ENCODE data around the gene MNDA. TPM values are rescaled to one million over a fixed set of nuclear protein-coding genes. Genes with fewer than 3 reads are reported as not detected.

MNDA gene
- total RNA-seq, 5 donors from 2014 or later (not counting 1 experiment from before 2014, with no cell fraction given), result 0.20 to 1.2 (median 0.61) TPM

GRCh38 chr1:158801396-158801795 is 29.8 kb upstream of the MNDA start:
- H3K4me3 ChIP-seq (ENCODE audit: control insufficient read depth in 1 of 2, extremely low read depth in 1 of 2, low read length in 1 of 2), result no peak overlapping the region
- Mint-ChIP-seq H3K9me3 (no peaks in the 10 kb centered on the region), H3K4me3 (no peak overlapping the region), H3K27me3 (peaks cover 5 to 9% of the 10 kb centered on the region in 2 donors), H3K36me3 (no peaks in the 10 kb centered on the region), H3K4me1 (no peaks in the 10 kb centered on the region), H3K27ac (no peak overlapping the region)
- ChIA-PET CTCF (no interaction called here), POLR2A (no interaction called here)
- H3K36me3 ChIP-seq (ENCODE audit: control insufficient read depth in 2 of 2, extremely low read depth in 1 of 2, insufficient read depth in 1 of 2, low read length in 1 of 2), result no peaks in the 10 kb centered on the region
- H3K27me3 ChIP-seq (replicated peaks in 1 of 2; ENCODE audit: control insufficient read depth in 2 of 2, extremely low read depth in 1 of 2, insufficient read depth in 2 of 2, low read length in 1 of 2), result no peaks in the 10 kb centered on the region
- no peaks in the 10 kb centered on the region for H3K9me3 ChIP-seq
- ATAC-seq (replicated peaks in 1 of 4) (no peak), DNase-seq (no peak)
- no peaks in the 10 kb centered on the region for H3K4me1 ChIP-seq (ENCODE audit: control insufficient read depth in 1 of 2, extremely low read depth in 1 of 2, insufficient read depth in 2 of 2, low read length in 2 of 2)
- no peak overlapping the region for H3K27ac ChIP-seq (ENCODE audit: low read length)
- WGBS (ENCODE audit: insufficient coverage), result no CpG with 5 or more reads among the region's 1 CpG

- Mint-ChIP-seq H3K27ac (no peak overlapping the region), H3K9me3 (no peaks in the 10 kb centered on the region), H3K4me3 (no peak overlapping the region), H3K36me3 (no peaks in the 10 kb centered on the region), H3K27me3 (peaks cover 8 to 9% of the 10 kb centered on the region in 2 donors), H3K4me1 (no peaks in the 10 kb centered on the region)
- Histone ChIP-seq H3K27me3 (replicated peaks in 1 of 2; ENCODE audit: control insufficient read depth in 2 of 2, extremely low read depth in 1 of 2, insufficient read depth in 2 of 2, low read length in 1 of 2) (no peaks in the 10 kb centered on the region), H3K4me3 (ENCODE audit: control insufficient read depth in 1 of 2, extremely low read depth in 1 of 2, low read length in 1 of 2) (no peak overlapping the region), H3K9me3 (no peaks in the 10 kb centered on the region), H3K36me3 (ENCODE audit: control insufficient read depth in 2 of 2, extremely low read depth in 1 of 2, insufficient read depth in 1 of 2, low read length in 1 of 2) (no peaks in the 10 kb centered on the region), H3K4me1 (ENCODE audit: control insufficient read depth in 1 of 2, extremely low read depth in 1 of 2, insufficient read depth in 2 of 2, low read length in 2 of 2) (no peaks in the 10 kb centered on the region), H3K27ac (ENCODE audit: low read length) (no peak overlapping the region)
- ChIA-PET POLR2A (no interaction called here), CTCF (no interaction called here)
- no CpG with 5 or more reads among the region's 1 CpG for WGBS (ENCODE audit: insufficient coverage)
- ATAC-seq (replicated peaks in 1 of 4), result no peak
- no peak for DNase-seq
Measured at GRCh38 chr1:158803678-158804077, 27.5 kb upstream of the MNDA start.

GRCh38 chr1:158806916-158807536 is 24.1 kb upstream of the MNDA start:
- Mint-ChIP-seq H3K27ac (no peak overlapping the region), H3K4me3 (no peak overlapping the region), H3K4me1 (no peaks in the 10 kb centered on the region), H3K9me3 (no peaks in the 10 kb centered on the region), H3K27me3 (peaks cover 8 to 9% of the 10 kb centered on the region in 2 donors), H3K36me3 (no peaks in the 10 kb centered on the region)
- H3K27ac ChIP-seq (ENCODE audit: low read length), result no peak overlapping the region
- H3K4me1 ChIP-seq (ENCODE audit: control insufficient read depth in 1 of 2, extremely low read depth in 1 of 2, insufficient read depth in 2 of 2, low read length in 2 of 2), result no peaks in the 10 kb centered on the region
- ChIA-PET POLR2A (interaction anchor here in 1 of 2 donors (0.6 to 0.7 kb wide), 2 partner anchors 69 to 603 kb away, joined by 5 read pairs; no protein-coding TSS in a partner anchor), CTCF (interaction anchor here in 1 of 2 donors (0.6 to 1.0 kb wide), 2 partner anchors 12 to 335 kb away, joined by 3 to 4 read pairs; no protein-coding TSS in a partner anchor)
- H3K27me3 ChIP-seq (replicated peaks in 1 of 2; ENCODE audit: control insufficient read depth in 2 of 2, extremely low read depth in 1 of 2, insufficient read depth in 2 of 2, low read length in 1 of 2), result no peaks in the 10 kb centered on the region
- H3K36me3 ChIP-seq (ENCODE audit: control insufficient read depth in 2 of 2, extremely low read depth in 1 of 2, insufficient read depth in 1 of 2, low read length in 1 of 2), result no peaks in the 10 kb centered on the region
- ATAC-seq (replicated peaks in 1 of 4), result no peak
- DNase-seq, result no peak
- WGBS (ENCODE audit: insufficient coverage), result no CpG with 5 or more reads among the region's 6 CpGs
- H3K4me3 ChIP-seq (ENCODE audit: control insufficient read depth in 1 of 2, extremely low read depth in 1 of 2, low read length in 1 of 2), result no peak overlapping the region
- H3K9me3 ChIP-seq, result no peaks in the 10 kb centered on the region

GRCh38 chr1:158809256-158809655 is 21.9 kb upstream of the MNDA start:
- Mint-ChIP-seq H3K4me3 (no peak overlapping the region), H3K27me3 (peaks cover 3% of the 10 kb centered on the region in 2 donors), H3K4me1 (no peaks in the 10 kb centered on the region), H3K36me3 (no peaks in the 10 kb centered on the region), H3K9me3 (no peaks in the 10 kb centered on the region), H3K27ac (no peak overlapping the region)
- no CpG with 5 or more reads among the region's 3 CpGs for WGBS (ENCODE audit: insufficient coverage)
- CTCF ChIA-PET, result no interaction called here
- no peak overlapping the region for H3K27ac ChIP-seq (ENCODE audit: low read length)
- no peaks in the 10 kb centered on the region for H3K9me3 ChIP-seq
- no peaks in the 10 kb centered on the region for H3K36me3 ChIP-seq (ENCODE audit: control insufficient read depth in 2 of 2, extremely low read depth in 1 of 2, insufficient read depth in 1 of 2, low read length in 1 of 2)
- H3K27me3 ChIP-seq (replicated peaks in 1 of 2; ENCODE audit: control insufficient read depth in 2 of 2, extremely low read depth in 1 of 2, insufficient read depth in 2 of 2, low read length in 1 of 2), result no peaks in the 10 kb centered on the region
- H3K4me3 ChIP-seq (ENCODE audit: control insufficient read depth in 1 of 2, extremely low read depth in 1 of 2, low read length in 1 of 2), result no peak overlapping the region
- POLR2A ChIA-PET, result no interaction called here
- no peaks in the 10 kb centered on the region for H3K4me1 ChIP-seq (ENCODE audit: control insufficient read depth in 1 of 2, extremely low read depth in 1 of 2, insufficient read depth in 2 of 2, low read length in 2 of 2)
- ATAC-seq (replicated peaks in 1 of 4) (no peak), DNase-seq (no peak)

- Mint-ChIP-seq H3K4me1 (no peaks in the 10 kb centered on the region), H3K27me3 (peaks cover 3% of the 10 kb centered on the region in 2 donors), H3K4me3 (no peak overlapping the region), H3K9me3 (no peaks in the 10 kb centered on the region), H3K27ac (no peak overlapping the region), H3K36me3 (no peaks in the 10 kb centered on the region)
- DNase-seq, result no peak
- Histone ChIP-seq H3K4me3 (ENCODE audit: control insufficient read depth in 1 of 2, extremely low read depth in 1 of 2, low read length in 1 of 2) (no peak overlapping the region), H3K4me1 (ENCODE audit: control insufficient read depth in 1 of 2, extremely low read depth in 1 of 2, insufficient read depth in 2 of 2, low read length in 2 of 2) (no peaks in the 10 kb centered on the region), H3K9me3 (no peaks in the 10 kb centered on the region), H3K27ac (ENCODE audit: low read length) (no peak overlapping the region), H3K36me3 (ENCODE audit: control insufficient read depth in 2 of 2, extremely low read depth in 1 of 2, insufficient read depth in 1 of 2, low read length in 1 of 2) (no peaks in the 10 kb centered on the region), H3K27me3 (replicated peaks in 1 of 2; ENCODE audit: control insufficient read depth in 2 of 2, extremely low read depth in 1 of 2, insufficient read depth in 2 of 2, low read length in 1 of 2) (no peaks in the 10 kb centered on the region)
- ATAC-seq (replicated peaks in 1 of 4), result no peak
- WGBS (ENCODE audit: insufficient coverage), result no CpG with 5 or more reads among the region's 5 CpGs
- ChIA-PET POLR2A (no interaction called here), CTCF (no interaction called here)
Measured at GRCh38 chr1:158809862-158810261, 21.3 kb upstream of the MNDA start.

GRCh38 chr1:158810311-158810710 is 20.8 kb upstream of the MNDA start:
- no peak for ATAC-seq (replicated peaks in 1 of 4)
- no peak overlapping the region for H3K4me3 Mint-ChIP-seq
- POLR2A ChIA-PET, result no interaction called here

More at GRCh38 chr1:158810311-158810710, 20.8 kb upstream of the MNDA start:
- no peak for DNase-seq
- no peaks in the 10 kb centered on the region for H3K9me3 Mint-ChIP-seq
- no peaks in the 10 kb centered on the region for H3K4me1 ChIP-seq (ENCODE audit: control insufficient read depth in 1 of 2, extremely low read depth in 1 of 2, insufficient read depth in 2 of 2, low read length in 2 of 2)
- no peaks in the 10 kb centered on the region for H3K36me3 Mint-ChIP-seq
- H3K27me3 Mint-ChIP-seq, result peaks cover 3% of the 10 kb centered on the region in 2 donors
- no peaks in the 10 kb centered on the region for H3K27me3 ChIP-seq (replicated peaks in 1 of 2; ENCODE audit: control insufficient read depth in 2 of 2, extremely low read depth in 1 of 2, insufficient read depth in 2 of 2, low read length in 1 of 2)
- no peak overlapping the region for H3K4me3 ChIP-seq (ENCODE audit: control insufficient read depth in 1 of 2, extremely low read depth in 1 of 2, low read length in 1 of 2)
- no peaks in the 10 kb centered on the region for H3K9me3 ChIP-seq
- no peaks in the 10 kb centered on the region for H3K4me1 Mint-ChIP-seq
- no peak overlapping the region for H3K27ac Mint-ChIP-seq
- 100% methylated on average over 2 of the region's 4 CpGs for WGBS (ENCODE audit: insufficient coverage)
- CTCF ChIA-PET, result interaction anchor here in 1 of 2 donors (0.6 kb wide), 1 partner anchor 108 kb away, joined by 5 read pairs; no protein-coding TSS in a partner anchor
- no peak overlapping the region for H3K27ac ChIP-seq (ENCODE audit: low read length)
- no peaks in the 10 kb centered on the region for H3K36me3 ChIP-seq (ENCODE audit: control insufficient read depth in 2 of 2, extremely low read depth in 1 of 2, insufficient read depth in 1 of 2, low read length in 1 of 2)

Data from T-cell (primary cell).